ENCODE measurements around the gene COL6A5. TPM values are rescaled to one million over a fixed set of nuclear protein-coding genes. Genes with fewer than 3 reads are reported as not detected.

Gene COL6A5
- polyA plus RNA-seq, 2 of the 4 experiments (the other 2 are of a cell fraction), result not detected

DNA sequence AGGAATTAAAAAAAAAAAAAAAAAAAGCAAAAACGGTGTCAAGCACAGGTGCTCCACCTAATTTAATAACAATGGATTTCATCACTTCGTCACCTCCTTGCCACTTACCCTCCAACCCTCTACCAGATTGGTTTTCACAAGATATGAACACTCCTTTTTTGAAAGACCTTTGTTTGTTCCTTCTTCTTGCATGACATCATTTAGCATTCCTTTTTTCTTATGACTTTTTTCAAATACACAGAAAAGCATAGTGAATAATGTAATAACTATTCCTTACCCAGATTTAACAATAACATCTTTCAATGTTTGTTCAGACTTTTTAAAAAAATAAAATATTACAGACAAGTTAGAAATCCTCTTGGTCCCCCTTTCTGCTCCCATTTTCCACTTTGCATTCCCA lies 187.8 kb downstream of the COL6A5 start:
- FAIRE-seq, result no peak
- TF ChIP-seq, protein P1, sequence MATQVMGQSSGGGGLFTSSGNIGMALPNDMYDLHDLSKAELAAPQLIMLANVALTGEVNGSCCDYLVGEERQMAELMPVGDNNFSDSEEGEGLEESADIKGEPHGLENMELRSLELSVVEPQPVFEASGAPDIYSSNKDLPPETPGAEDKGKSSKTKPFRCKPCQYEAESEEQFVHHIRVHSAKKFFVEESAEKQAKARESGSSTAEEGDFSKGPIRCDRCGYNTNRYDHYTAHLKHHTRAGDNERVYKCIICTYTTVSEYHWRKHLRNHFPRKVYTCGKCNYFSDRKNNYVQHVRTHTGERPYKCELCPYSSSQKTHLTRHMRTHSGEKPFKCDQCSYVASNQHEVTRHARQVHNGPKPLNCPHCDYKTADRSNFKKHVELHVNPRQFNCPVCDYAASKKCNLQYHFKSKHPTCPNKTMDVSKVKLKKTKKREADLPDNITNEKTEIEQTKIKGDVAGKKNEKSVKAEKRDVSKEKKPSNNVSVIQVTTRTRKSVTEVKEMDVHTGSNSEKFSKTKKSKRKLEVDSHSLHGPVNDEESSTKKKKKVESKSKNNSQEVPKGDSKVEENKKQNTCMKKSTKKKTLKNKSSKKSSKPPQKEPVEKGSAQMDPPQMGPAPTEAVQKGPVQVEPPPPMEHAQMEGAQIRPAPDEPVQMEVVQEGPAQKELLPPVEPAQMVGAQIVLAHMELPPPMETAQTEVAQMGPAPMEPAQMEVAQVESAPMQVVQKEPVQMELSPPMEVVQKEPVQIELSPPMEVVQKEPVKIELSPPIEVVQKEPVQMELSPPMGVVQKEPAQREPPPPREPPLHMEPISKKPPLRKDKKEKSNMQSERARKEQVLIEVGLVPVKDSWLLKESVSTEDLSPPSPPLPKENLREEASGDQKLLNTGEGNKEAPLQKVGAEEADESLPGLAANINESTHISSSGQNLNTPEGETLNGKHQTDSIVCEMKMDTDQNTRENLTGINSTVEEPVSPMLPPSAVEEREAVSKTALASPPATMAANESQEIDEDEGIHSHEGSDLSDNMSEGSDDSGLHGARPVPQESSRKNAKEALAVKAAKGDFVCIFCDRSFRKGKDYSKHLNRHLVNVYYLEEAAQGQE (IDR thresholded peaks at IDR 0.05), result no peak
- TF ChIP-seq POLR2AphosphoS2 (conservative IDR thresholded peaks at IDR 0.05; ENCODE audit: low read length), result no peak
- TF ChIP-seq CBX2 (IDR thresholded peaks at IDR 0.05; ENCODE audit: borderline replicate concordance, low read depth), result no peak
- TF ChIP-seq PHF8 (IDR thresholded peaks at IDR 0.05; ENCODE audit: borderline replicate concordance, low read depth), result no peak
- TF ChIP-seq, protein P2, sequence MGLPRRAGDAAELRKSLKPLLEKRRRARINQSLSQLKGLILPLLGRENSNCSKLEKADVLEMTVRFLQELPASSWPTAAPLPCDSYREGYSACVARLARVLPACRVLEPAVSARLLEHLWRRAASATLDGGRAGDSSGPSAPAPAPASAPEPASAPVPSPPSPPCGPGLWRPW (IDR thresholded peaks at IDR 0.05), result no peak
- TF ChIP-seq HEYL (CRISPR knock-in tag; IDR thresholded peaks at IDR 0.05), result no peak

More for the DNA sequence above, 187.8 kb downstream of the COL6A5 start:
- ATAC-seq (no peak), DNase-seq (ENCODE audit: low read depth in 1 of 2, low spot score in 1 of 2) (no peak)
- CTCF ChIA-PET, result no interaction called here
- 1% methylated on average over 2 of the region's 2 CpGs for WGBS (ENCODE audit: missing lambda C conversion rate)
- Histone ChIP-seq H3K4me3 (no peak overlapping the region), H3K9me3 (no peaks in the 10 kb centered on the region), H3K27ac (no peak overlapping the region), H3K4me2 (no peak overlapping the region), H3K4me1 (no peaks in the 10 kb centered on the region)
- POLR2A ChIA-PET, result no interaction called here

Other genes with a start within 250 kb of the COL6A5 start
- not detected in 2 replicates for gene COL6A6, start 171.5 kb downstream of the COL6A5 start, polyA plus RNA-seq (2011; rRNA removed)
- gene COL6A6, start 171.5 kb downstream of the COL6A5 start, polyA plus RNA-seq (2017; fragmentation: RNase III; extraction: RNeasy Plus Mini Kit Qiagen cat#74134 plus additional on column Dnase treatment), result not detected in 3 replicates

Data from A549 (cell line).